ENCODE results near the gene KRT76. TPM values are rescaled to one million over a fixed set of nuclear protein-coding genes. Genes with fewer than 3 reads are reported as not detected.

Gene KRT76
- total RNA-seq, 1 experiment from 2014 or later: not detected

DNA sequence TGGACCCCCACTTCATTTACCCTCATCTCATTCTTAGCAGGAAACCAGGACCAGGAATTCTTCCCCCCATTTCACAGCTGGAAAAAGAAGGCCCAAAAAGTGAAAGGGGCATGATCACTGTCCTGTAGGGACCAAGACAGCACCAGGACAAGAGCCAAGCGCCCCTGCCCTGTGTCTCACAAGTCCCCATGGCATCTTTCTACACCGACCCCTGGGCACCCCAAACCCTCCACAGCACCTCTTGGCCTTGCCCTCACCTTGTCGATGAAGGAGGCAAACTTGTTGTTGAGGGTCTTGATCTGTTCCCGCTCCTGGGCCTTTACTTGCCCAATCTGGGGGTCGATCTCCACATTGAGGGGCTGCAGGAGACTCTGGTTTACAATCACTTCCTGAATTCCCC lies 710 bp downstream of the KRT76 start:
- CTCF ChIA-PET: no interaction called here
- H3K9me3 ChIP-seq (ENCODE audit: control insufficient read depth in 1 of 2, insufficient read depth in 1 of 2, low read depth in 1 of 2, low read length in 2 of 2): no peaks in the 10 kb centered on the region
- H3K36me3 ChIP-seq (ENCODE audit: control insufficient read depth in 1 of 2, insufficient read depth in 2 of 2, low read length in 2 of 2): no peaks in the 10 kb centered on the region
- no peaks in the 10 kb centered on the region for H3K4me1 ChIP-seq (ENCODE audit: control insufficient read depth in 1 of 2, insufficient read depth in 2 of 2, low read length in 2 of 2)
- TF ChIP-seq RAD21 (IDR thresholded peaks at IDR 0.05; ENCODE audit: low read depth): no peak
- no peak for TF ChIP-seq FOSL1 (IDR thresholded peaks at IDR 0.05; ENCODE audit: low read depth)
- TF ChIP-seq CBX3 (IDR thresholded peaks at IDR 0.05; ENCODE audit: low read depth): no peak
- no peak for TF ChIP-seq ELF1 (IDR thresholded peaks at IDR 0.05; ENCODE audit: borderline replicate concordance, low read depth)
- TF ChIP-seq, protein P1, sequence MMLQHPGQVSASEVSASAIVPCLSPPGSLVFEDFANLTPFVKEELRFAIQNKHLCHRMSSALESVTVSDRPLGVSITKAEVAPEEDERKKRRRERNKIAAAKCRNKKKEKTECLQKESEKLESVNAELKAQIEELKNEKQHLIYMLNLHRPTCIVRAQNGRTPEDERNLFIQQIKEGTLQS (IDR thresholded peaks at IDR 0.05): no peak
- no peak overlapping the region for H3K4me2 ChIP-seq (ENCODE audit: low read length)
- no peaks in the 10 kb centered on the region for H4K20me1 ChIP-seq (ENCODE audit: insufficient read depth)
- RAD21 ChIA-PET (ENCODE audit: low non-redundant PET in 1 of 2, low total read pairs in 2 of 2, uncharacterized antibody in 2 of 2, unreplicated experiment in 2 of 2): no interaction called here
- H3K4me3 ChIP-seq (replicated peaks in 1 of 2; ENCODE audit: low read depth in 1 of 2, low read length in 2 of 2): no peak overlapping the region
- POLR2A ChIA-PET: no interaction called here
- peaks cover 41% of the 10 kb centered on the region; the same call in 1 of the 2 replicates for H3K27me3 ChIP-seq (ENCODE audit: insufficient read depth, low read length)
- H2AFZ ChIP-seq (ENCODE audit: low read depth, low read length, poor library complexity, severe bottlenecking): no peak overlapping the region
- DNase-seq (ENCODE audit: low read depth, low spot score) (no peak), ATAC-seq (no peak)
- BruUV-seq (replicated peaks): no TSS peak
- no peak overlapping the region for H3K27ac ChIP-seq (ENCODE audit: low read depth, low read length)
- H3K9ac ChIP-seq (ENCODE audit: low read length): no peak overlapping the region
- no peaks in the 10 kb centered on the region for H3K79me2 ChIP-seq (ENCODE audit: insufficient read depth, low read length)
- H3K9me2 ChIP-seq (ENCODE audit: insufficient read depth): no peaks in the 10 kb centered on the region
- intact Hi-C loops (cut with micrococcal nuclease): no loop called here

DNA sequence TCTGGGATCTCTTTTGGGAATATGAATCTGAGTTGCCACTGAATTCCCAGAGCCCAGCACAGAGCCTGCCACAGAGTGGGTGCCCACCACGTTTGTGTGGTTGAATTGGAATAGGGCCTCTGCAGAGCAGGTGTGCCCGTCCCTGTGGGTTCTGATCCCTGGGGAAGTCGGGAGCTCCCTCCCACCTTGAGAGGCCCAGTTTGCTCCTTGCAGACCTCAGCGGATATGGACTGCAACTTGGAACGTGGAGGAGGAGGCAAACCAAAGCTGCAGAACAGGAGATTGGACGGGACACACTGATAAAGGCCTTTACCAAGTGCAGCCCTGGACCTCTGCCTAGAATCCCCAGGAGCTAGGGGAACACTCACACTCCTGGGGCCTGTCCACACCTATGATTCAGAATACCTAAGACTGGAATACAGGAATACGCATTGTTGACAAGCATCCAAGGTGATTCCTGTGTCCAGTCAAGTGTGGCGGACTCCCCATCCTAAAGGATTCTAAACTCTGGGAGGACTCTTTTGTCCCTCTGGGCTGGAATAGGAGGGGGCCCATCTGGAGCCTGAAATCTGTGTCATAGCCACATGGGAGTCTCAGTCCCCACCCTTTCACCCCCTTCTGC lies 2.4 kb downstream of the KRT76 start:
- no peak overlapping the region for H3K4me3 ChIP-seq (replicated peaks in 1 of 2; ENCODE audit: low read depth in 1 of 2, low read length in 2 of 2)
- H2AFZ ChIP-seq (ENCODE audit: low read depth, low read length, poor library complexity, severe bottlenecking): no peak overlapping the region
- H3K36me3 ChIP-seq (ENCODE audit: control insufficient read depth in 1 of 2, insufficient read depth in 2 of 2, low read length in 2 of 2): no peaks in the 10 kb centered on the region
- H3K79me2 ChIP-seq (ENCODE audit: insufficient read depth, low read length): no peaks in the 10 kb centered on the region
- no peaks in the 10 kb centered on the region for H4K20me1 ChIP-seq (ENCODE audit: insufficient read depth)
- no peak overlapping the region for H3K4me2 ChIP-seq (ENCODE audit: low read length)
- no peak for ATAC-seq
- no peak overlapping the region for H3K27ac ChIP-seq (ENCODE audit: low read depth, low read length)
- intact Hi-C loops (cut with micrococcal nuclease): no loop called here
- RAD21 ChIA-PET (ENCODE audit: low non-redundant PET in 1 of 2, low total read pairs in 2 of 2, uncharacterized antibody in 2 of 2, unreplicated experiment in 2 of 2): no interaction called here
- H3K9me2 ChIP-seq (ENCODE audit: insufficient read depth): no peaks in the 10 kb centered on the region
- H3K27me3 ChIP-seq (ENCODE audit: insufficient read depth, low read length): peaks cover 26% of the 10 kb centered on the region; the same call in 1 of the 2 replicates
- no peak for DNase-seq (ENCODE audit: low read depth, low spot score)
- H3K4me1 ChIP-seq (ENCODE audit: control insufficient read depth in 1 of 2, insufficient read depth in 2 of 2, low read length in 2 of 2): no peaks in the 10 kb centered on the region
- CTCF ChIA-PET: no interaction called here
- H3K9me3 ChIP-seq (ENCODE audit: control insufficient read depth in 1 of 2, insufficient read depth in 1 of 2, low read depth in 1 of 2, low read length in 2 of 2): no peaks in the 10 kb centered on the region
- H3K9ac ChIP-seq (ENCODE audit: low read length): no peak overlapping the region
- no TSS peak for BruUV-seq (replicated peaks)
- POLR2A ChIA-PET: no interaction called here
- no peak for TF ChIP-seq ELF1 (IDR thresholded peaks at IDR 0.05; ENCODE audit: borderline replicate concordance, low read depth)
- no peak for TF ChIP-seq REST (IDR thresholded peaks at IDR 0.05; ENCODE audit: low read depth)
- TF ChIP-seq SRF (IDR thresholded peaks at IDR 0.05; ENCODE audit: low read depth): no peak
- TF ChIP-seq SIN3A (IDR thresholded peaks at IDR 0.05; ENCODE audit: low read depth): no peak
- no peak for TF ChIP-seq EZH2phosphoT487 (IDR thresholded peaks at IDR 0.05; ENCODE audit: borderline replicate concordance)
- no peak for TF ChIP-seq CEBPB (IDR thresholded peaks at IDR 0.05; ENCODE audit: low read depth)
- no peak for TF ChIP-seq CBX3 (IDR thresholded peaks at IDR 0.05; ENCODE audit: low read depth)
- no peak for TF ChIP-seq YY1 (IDR thresholded peaks at IDR 0.05; ENCODE audit: extremely low read depth, insufficient replicate concordance, low read depth, low read length)
- TF ChIP-seq, protein P2, sequence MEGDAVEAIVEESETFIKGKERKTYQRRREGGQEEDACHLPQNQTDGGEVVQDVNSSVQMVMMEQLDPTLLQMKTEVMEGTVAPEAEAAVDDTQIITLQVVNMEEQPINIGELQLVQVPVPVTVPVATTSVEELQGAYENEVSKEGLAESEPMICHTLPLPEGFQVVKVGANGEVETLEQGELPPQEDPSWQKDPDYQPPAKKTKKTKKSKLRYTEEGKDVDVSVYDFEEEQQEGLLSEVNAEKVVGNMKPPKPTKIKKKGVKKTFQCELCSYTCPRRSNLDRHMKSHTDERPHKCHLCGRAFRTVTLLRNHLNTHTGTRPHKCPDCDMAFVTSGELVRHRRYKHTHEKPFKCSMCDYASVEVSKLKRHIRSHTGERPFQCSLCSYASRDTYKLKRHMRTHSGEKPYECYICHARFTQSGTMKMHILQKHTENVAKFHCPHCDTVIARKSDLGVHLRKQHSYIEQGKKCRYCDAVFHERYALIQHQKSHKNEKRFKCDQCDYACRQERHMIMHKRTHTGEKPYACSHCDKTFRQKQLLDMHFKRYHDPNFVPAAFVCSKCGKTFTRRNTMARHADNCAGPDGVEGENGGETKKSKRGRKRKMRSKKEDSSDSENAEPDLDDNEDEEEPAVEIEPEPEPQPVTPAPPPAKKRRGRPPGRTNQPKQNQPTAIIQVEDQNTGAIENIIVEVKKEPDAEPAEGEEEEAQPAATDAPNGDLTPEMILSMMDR (IDR thresholded peaks at IDR 0.05 in 2 of 3, conservative IDR thresholded peaks at IDR 0.05 in 1 of 3; ENCODE audit: borderline replicate concordance in 1 of 3, insufficient read depth in 1 of 3, low read depth in 2 of 3, low read length in 2 of 3): no peak
- TF ChIP-seq EGR1 (IDR thresholded peaks at IDR 0.05; ENCODE audit: low read depth): no peak
- TF ChIP-seq POLR2AphosphoS5 (IDR thresholded peaks at IDR 0.05; ENCODE audit: low read depth, low read length): no peak
- TF ChIP-seq, protein P1 (IDR thresholded peaks at IDR 0.05): no peak
- no peak for TF ChIP-seq JUND (IDR thresholded peaks at IDR 0.05)
